HFFc6 (cell line): Measurements from ENCODE around the gene MREG. TPM values are rescaled to one million over a fixed set of nuclear protein-coding genes. Genes with fewer than 3 reads are reported as not detected.
"Not testable (repeated sequence)": the region's sequence is repeated elsewhere in the genome, so short reads cannot be mapped to it uniquely, and the experiment has no call there.

Source experiments
- DNase-seq: peaks from one replicate; pipeline ENCODE4 v3.0.0-alpha.2; 2018
- H3K27ac Mint-ChIP-seq: 2 replicates; pipeline ENCODE4 v1.8.0; 2020; ENCODE audit warnings: mild to moderate bottlenecking, mixed read lengths
- H3K27me3 Mint-ChIP-seq: 2 replicates; pipeline ENCODE4 v1.8.0; 2021; ENCODE audit warnings: mild to moderate bottlenecking, moderate library complexity, mixed read lengths; ENCODE audit not compliant: insufficient read depth
- H3K36me3 Mint-ChIP-seq: 2 replicates; pipeline ENCODE4 v1.8.0; 2021; ENCODE audit warnings: low read depth, mixed read lengths
- H3K4me1 Mint-ChIP-seq: 2 replicates; pipeline ENCODE4 v1.8.0; 2020; ENCODE audit warnings: low read depth, mixed read lengths
- H3K4me3 Mint-ChIP-seq: 2 replicates; pipeline ENCODE4 v1.8.0; 2020; ENCODE audit warnings: mild to moderate bottlenecking, moderate library complexity, mixed read lengths
- H3K9me3 Mint-ChIP-seq: 2 replicates; pipeline ENCODE4 v1.8.0; 2020; ENCODE audit warnings: mild to moderate bottlenecking, mixed read lengths
- total RNA-seq, 6 experiments: library from RNA; stranded (reverse); fragmentation: NEBNext Ultra II Directional; extraction: Animal tissue kit (Norgen Biotek cat#: 25700); gene quantifications; 2 replicates in 1 of 6; 3 replicates in 5 of 6; pipeline ENCODE4 v1.2.3, GENCODE V29; 2021
- TF ChIP-seq, protein P1 (sequence below): fragments of 200-600 bp; sonication (generic); IDR thresholded peaks from 2 replicates; pipeline ENCODE4 v1.5.0; 2021; ENCODE audit warnings: antibody characterized with exemption, mild to moderate bottlenecking

Gene MREG
- total RNA-seq, 6 experiments from 2014 or later = 2.0 to 3.5 (median 3.2) TPM

DNA sequence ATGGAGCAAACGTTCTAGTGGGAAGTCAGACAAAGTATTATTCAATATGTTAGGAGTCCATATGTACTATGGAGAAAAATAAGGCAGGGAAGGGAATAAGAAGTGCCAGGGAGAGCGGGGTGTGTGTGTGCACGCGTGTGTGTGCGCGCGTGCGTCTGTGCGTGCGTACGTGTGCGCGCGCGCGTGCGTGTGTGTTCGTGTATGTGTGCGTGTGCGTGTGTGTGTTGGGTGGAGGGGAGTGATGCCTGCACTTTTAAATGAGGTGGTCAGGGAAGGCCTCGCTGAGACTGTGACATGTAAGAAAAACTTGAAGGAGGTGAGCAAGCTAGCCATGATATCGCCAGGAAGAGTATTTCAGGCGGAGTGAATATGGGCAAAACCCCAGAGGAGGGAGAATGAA is 1.6 kb upstream of the MREG start:
- DNase-seq = no peak
- no peaks in the 10 kb centered on the region for H3K9me3 Mint-ChIP-seq
- H3K27me3 Mint-ChIP-seq = no peaks in the 10 kb centered on the region; the same call in 1 of the 2 replicates
- no peaks in the 10 kb centered on the region for H3K36me3 Mint-ChIP-seq
- peaks cover 33% of the 10 kb centered on the region for H3K4me1 Mint-ChIP-seq
- no peak overlapping the region for H3K27ac Mint-ChIP-seq
- H3K4me3 Mint-ChIP-seq = no peak overlapping the region
- TF ChIP-seq, protein P1, sequence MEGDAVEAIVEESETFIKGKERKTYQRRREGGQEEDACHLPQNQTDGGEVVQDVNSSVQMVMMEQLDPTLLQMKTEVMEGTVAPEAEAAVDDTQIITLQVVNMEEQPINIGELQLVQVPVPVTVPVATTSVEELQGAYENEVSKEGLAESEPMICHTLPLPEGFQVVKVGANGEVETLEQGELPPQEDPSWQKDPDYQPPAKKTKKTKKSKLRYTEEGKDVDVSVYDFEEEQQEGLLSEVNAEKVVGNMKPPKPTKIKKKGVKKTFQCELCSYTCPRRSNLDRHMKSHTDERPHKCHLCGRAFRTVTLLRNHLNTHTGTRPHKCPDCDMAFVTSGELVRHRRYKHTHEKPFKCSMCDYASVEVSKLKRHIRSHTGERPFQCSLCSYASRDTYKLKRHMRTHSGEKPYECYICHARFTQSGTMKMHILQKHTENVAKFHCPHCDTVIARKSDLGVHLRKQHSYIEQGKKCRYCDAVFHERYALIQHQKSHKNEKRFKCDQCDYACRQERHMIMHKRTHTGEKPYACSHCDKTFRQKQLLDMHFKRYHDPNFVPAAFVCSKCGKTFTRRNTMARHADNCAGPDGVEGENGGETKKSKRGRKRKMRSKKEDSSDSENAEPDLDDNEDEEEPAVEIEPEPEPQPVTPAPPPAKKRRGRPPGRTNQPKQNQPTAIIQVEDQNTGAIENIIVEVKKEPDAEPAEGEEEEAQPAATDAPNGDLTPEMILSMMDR = no peak

DNA sequence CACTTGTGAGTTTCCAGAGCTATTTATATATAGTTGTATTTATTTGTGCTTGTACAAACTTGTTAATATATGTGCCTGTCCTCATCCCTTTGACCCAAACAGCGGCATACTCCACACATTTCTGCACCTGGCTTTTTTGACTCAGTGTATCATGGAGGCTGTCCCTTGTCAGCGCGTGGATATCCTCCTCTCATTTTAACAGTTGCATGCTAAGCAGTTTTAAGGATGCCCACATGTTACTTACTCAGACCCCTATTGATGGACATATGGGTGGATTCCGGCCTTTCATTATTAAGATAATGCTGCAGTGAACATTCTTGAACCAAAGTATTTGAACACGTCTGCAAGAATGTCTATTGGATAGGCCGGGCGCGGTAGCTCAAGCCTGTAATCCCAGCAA is 655 bp upstream of the MREG start:
- H3K27ac Mint-ChIP-seq = no peak overlapping the region
- no peaks in the 10 kb centered on the region for H3K9me3 Mint-ChIP-seq
- H3K27me3 Mint-ChIP-seq = no peaks in the 10 kb centered on the region; the same call in 1 of the 2 replicates
- peaks cover 28% of the 10 kb centered on the region for H3K4me1 Mint-ChIP-seq
- no peak for DNase-seq
- TF ChIP-seq, protein P1 = no peak
- peak overlapping the region; percentile 64 for H3K4me3 Mint-ChIP-seq
- H3K36me3 Mint-ChIP-seq = no peaks in the 10 kb centered on the region

GRCh38 chr2:216012830-216013079 is 596 bp downstream of the MREG start:
- H3K27me3 Mint-ChIP-seq = no peaks in the 10 kb centered on the region; the same call in 1 of the 2 replicates
- TF ChIP-seq, protein P1 = no peak
- H3K36me3 Mint-ChIP-seq = no peaks in the 10 kb centered on the region
- no peak for DNase-seq
- no peaks in the 10 kb centered on the region for H3K9me3 Mint-ChIP-seq
- H3K27ac Mint-ChIP-seq = peak overlapping the region; percentile 55
- peak overlapping the region; percentile 89 for H3K4me3 Mint-ChIP-seq
- H3K4me1 Mint-ChIP-seq = peaks cover 28% of the 10 kb centered on the region

DNA sequence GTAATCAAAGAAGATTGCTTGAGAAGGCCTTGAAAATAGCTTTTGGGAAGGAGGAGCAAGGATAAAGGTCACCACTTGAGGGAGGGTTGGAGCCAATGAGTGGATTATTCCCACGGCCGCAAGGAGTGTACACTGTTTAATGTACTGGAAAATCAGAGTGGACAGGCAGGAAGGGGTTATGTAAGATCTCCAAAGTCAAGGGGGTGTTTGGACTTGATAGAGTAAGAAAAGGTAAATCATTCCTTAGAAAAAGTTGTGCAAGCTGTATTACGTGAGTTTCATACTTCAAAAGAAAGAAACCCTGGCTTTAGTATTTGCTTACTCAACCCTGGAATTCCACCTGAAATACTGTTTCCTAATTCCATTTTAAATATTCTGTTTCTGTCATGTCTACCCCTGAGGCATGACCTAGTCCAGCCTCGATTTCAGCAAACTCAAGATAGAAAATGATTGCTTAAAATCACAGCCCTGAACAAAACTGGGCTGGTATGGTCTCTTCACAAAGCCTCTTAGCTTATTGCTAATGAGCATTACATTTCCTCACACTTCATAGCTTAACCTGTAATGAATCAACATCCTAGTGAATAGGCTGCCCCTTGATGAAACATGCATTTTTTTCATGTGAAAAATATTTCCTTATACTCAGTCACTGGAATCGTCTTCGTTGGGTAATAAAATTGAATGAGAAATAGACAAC is 1.1 kb downstream of the MREG start:
- TF ChIP-seq, protein P1 = no peak
- peak; percentile 35 for DNase-seq
- Mint-ChIP-seq H3K9me3 (no peaks in the 10 kb centered on the region), H3K27ac (peak overlapping the region; percentile 55), H3K4me3 (peak overlapping the region; percentile 89), H3K4me1 (peaks cover 23% of the 10 kb centered on the region), H3K36me3 (no peaks in the 10 kb centered on the region), H3K27me3 (no peaks in the 10 kb centered on the region; the same call in 1 of the 2 replicates)

DNA sequence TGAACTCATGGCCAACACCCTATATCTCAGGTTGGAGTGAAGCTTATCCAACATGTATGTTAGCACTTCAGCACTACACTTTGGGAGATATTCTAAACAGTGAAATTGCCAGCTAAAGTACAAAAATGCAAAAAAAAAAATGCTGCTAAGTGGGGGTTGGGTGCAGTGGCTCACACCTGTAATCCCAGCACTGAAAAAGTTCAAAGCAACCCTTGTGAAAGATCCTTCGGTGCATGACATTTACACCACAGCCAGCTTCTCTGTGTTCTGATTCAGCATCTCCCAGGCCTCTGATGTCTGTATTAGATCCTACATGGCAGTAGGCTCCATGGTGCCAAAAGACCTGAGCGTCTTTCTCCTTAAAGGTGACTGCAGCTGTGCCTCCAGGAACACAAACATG is 4.1 kb downstream of the MREG start:
- not testable (repeated sequence) for DNase-seq, H3K36me3 Mint-ChIP-seq, H3K9me3 Mint-ChIP-seq, H3K27ac Mint-ChIP-seq, H3K27me3 Mint-ChIP-seq, H3K4me3 Mint-ChIP-seq
- peaks cover 27% of the 10 kb centered on the region for H3K4me1 Mint-ChIP-seq

DNA sequence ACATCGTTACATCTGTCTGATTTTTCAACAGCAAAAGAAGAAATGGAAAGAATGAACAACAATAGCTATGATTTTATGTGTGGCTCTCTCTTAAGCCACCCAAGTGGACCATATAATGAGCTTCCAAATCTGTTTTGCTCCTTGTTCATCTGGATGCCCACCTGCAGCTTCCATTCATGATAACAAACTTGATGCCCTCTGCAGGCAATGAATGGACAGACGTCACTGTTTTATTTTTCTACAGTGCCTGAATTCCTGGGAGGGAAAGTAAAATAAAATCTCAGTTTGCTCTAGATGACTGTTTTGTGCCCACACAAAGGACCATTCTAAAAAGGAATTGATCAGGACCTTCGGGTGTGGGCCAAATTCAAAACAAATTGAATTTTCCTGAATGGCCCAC is 5.0 kb downstream of the MREG start:
- Mint-ChIP-seq H3K9me3 (no peaks in the 10 kb centered on the region), H3K36me3 (no peaks in the 10 kb centered on the region), H3K27ac (no peak overlapping the region), H3K4me1 (peaks cover 21% of the 10 kb centered on the region), H3K27me3 (no peaks in the 10 kb centered on the region; the same call in none of the 2 replicates), H3K4me3 (no peak overlapping the region)
- TF ChIP-seq, protein P1 = no peak
- DNase-seq = no peak
